ENCODE data around the gene HSPD1.
A peak's percentile ranks its signal among the peaks of the same experiment; 100 is the strongest.
"Not testable (repeated sequence)": the region's sequence is repeated elsewhere in the genome, so short reads cannot be mapped to it uniquely, and the experiment has no call there.

Gene HSPD1

DNA sequence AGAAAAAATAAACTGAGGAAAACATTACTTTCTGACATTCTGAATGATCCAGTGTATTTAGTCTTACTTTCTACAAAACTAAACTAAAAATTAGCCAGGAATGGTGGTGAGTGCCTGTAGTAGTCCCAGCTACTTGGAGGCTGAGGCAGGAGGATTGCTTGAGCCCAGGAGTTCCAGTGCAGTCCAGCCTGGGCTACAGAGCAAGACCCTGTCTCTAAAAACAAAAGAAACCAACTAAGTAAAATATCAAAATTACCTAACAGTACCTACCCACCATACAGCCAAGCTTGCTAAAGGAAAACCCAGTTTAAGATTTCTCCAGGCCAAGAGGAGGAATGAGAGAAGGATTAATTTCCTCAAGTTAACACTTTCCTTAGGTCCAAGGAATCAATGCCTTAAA, 2.9 kb downstream of the HSPD1 start:
- no peak for DNase-seq (ENCODE audit: low read depth)

DNA sequence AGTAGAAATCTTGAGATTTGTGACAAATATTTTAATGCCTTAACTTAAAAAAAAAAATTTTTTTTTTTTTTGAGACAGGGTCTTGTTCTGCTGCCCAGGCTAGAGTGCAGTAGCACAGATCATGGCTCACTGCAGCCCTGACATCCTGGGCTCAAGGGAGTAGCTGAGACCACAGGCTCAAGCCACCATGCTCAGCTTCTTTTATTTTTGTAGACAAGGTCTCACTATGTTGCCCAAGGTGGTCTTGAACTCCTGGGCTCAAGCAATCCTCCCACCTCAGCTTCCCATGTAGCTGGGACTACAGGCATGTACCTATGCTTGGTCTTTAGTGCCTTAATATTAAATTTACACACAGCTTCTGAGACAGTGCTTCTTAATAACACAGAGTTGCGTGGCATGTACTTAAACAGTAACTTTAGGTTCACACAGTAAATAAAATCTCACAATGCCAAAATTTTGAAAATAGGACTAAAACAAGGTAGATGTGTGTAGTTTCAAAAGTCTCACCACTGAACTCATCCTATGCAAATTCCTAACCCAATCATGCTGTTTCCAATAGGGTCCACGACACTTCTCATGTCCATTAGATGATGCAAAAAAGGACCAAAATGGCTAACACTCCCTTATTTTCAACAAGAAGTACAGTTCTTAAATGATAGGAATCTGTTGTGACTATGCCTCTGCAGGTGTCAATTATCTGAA, 4.1 kb downstream of the HSPD1 start:
- DNase-seq (ENCODE audit: low read depth), result no peak

DNA sequence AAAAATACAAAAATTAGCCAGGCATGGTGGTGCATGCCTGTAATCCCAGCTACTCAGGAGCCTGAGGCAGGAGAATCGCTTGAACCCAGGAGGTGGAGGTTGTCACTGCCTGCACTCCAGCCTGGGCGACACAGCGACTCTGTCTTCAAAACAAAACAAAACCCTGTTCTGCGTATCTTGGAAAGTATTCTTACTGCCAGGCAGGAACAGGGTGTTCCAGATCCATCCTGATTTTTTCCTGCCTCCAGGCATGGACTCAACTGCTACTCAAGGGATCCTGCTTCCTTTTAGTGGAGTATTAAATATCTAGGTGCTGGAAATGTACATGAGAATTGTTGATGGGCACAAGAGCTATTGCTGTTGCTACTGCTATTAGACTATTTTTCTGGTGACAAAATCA, 12.3 kb downstream of the HSPD1 start:
- no peak for DNase-seq (ENCODE audit: low read depth)

DNA sequence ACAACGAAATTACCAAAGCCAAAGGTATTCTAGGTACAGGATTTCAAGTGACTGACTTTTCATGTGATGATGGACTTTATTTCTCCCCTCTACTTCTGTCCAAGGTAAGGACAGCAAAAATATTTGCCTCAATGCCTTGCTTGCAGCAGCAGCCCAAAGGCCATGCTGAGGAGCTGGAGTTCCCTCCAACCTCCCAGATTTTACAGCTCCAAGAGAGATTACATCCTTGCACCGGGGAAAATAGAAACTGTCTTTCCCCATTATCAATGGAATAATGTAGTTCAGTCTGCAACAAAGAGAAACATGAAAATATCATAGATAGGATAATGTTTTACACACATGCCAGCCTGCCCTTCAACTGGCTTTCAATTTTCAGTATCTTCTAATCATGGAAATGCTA, 13.5 kb downstream of the HSPD1 start:
- DNase-seq (ENCODE audit: low read depth), result no peak

DNA sequence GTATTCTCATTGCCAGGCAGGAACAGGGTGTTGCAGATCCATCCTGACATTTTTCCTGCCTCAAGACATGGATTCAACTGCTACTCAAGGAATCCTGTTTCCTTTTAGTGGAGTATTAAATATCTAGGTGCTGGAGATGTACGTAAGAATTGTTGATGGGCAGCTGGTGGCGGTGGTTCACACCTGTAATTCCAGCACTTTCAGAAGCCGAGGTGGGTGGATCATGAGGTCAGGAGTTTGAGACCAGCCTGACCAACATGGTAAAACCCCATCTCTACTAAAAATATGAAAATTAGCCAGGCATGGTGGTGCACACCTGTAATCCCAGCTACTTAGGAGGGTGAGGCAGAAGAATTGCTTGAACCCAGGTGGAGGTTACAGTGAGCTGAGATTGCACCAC, 15.4 kb downstream of the HSPD1 start:
- DNase-seq (ENCODE audit: low read depth), result not testable (repeated sequence)

DNA sequence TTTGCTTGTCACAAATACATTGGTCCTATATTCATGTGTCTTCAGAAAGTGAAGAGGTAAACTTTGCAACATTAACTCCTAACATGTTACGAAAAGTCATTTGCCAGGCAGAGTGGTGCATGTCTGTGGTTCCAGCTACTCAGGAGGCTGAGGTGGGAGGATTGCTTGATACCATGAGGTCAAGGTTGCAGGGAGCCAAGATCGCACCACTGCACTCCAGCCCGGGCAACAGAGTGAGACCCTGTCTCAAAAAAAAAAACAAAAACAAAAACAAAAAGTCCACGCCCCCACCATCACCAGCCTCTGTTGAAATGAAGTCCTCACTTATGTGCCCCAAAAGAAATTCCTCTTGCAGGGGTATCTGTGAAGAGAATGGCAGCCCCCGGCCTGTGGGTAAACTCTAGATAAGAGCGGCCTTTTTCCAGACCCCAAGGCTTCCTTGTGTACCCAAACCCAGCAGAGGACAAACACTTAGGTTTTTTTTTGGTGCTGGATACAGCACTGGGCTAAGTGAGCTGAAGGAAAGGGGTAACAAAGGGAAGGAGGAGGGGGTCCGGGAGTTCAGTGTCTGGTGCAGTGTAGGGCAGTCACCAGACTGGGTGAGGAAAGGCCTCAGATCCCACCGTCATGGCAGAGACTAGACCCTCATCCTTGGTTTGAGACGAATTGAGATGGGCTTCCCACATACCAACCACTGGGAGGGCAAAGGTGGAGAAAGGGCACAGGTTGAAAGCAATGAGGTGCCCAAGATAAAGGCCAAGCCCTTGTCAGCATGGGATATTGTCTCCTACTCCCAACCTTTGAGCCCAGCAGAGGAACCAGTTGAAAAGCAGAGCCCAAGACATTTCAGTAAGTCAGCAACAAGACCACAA, 19.2 kb downstream of the HSPD1 start:
- no peak for DNase-seq (ENCODE audit: low read depth)

DNA sequence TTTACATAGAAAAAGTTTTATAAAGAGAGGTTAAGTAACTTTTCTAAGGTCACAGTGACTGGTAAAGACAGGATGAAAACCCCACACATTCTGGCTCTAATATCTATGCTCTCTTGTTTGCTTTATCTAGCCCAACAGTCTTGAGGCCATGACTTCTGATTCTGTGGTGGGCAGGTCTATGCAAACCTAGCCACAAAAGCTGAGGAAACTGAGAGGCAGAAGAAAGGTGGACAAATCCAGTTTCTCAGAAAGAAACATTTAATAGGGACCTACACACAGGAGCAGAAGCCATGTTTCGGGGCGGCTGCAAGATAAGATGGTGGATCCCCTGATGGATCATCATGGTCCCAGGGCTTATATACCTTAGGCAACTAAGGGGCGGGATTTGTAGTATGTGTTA, 21.8 kb downstream of the HSPD1 start:
- DNase-seq (ENCODE audit: low read depth), result no peak

DNA sequence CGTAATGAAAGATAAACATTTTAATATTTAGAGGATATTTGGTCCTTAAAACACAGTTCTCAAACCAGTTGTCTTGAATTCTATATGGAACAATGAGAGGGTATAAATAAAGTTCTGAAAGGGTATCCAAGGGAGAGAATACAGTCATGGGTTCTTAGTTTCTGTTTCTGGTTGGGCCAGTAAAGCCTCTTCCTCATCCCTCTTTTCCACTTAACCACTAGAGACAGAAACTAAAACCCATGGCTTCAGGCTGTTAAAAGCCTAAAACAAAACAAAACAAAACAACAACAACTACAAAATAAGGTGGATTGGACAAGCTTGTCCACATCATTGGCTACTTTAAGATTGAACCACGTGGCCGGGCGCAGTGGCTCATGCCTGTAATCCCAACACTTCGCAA, 27.5 kb downstream of the HSPD1 start:
- no peak for DNase-seq (ENCODE audit: low read depth)

DNA sequence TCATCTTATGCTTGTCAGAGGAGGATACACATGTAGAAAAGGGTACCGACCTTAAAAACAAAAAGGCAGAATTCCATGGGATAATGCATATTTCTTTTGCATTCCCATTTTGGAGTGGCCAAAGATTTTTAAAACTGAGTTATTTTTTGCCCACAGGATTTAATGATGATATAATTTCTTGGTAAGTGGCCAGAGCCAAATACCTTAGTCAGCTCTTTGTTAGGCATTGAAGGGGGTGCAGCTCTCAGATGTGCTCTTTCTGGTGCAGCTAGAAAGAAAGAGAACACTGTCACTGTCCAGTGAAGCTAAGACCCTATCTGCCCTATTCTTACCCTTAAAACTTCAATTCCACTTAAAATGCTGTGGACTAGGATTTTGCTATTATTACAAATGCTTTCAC, 35.5 kb downstream of the HSPD1 start:
- DNase-seq (ENCODE audit: low read depth), result no peak

DNA sequence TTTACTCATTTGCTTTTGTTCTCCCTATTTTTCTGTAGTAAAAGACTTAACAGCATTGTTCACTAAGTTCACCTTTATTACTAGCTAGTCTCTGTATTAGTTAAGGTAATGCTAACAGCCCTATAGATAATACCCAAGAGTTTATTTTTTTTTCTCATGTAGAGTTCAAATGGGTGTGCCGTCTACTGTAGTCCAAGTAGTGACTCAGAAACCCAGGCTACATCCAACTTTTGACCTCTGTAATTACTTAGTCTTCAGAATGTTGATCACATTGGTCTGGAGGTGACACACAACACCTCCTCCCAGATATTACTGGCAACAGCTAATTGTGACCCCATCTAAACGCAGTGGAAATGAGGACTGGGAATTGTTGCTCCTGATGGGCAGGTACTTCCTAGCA, 38.6 kb downstream of the HSPD1 start:
- no peak for DNase-seq (ENCODE audit: low read depth)

DNA sequence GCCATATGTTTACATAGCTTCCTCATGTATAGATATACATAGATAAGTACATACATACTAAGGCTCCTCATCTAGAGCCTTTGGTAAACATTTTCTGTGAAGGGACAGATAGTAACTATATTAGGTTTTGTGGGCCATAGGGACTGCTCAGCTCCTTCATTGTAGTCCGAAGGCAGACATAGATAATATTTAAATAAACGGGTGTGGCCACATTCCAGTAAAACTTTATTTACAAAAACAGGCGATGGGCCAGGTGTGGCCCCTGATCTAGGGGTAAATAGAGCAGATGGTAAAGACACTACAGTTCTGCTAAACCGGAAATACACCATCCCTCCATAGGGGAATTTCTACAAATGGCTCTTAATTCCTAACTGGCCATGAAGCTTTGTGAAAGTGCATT, 39.0 kb downstream of the HSPD1 start:
- no peak for DNase-seq (ENCODE audit: low read depth)

DNA sequence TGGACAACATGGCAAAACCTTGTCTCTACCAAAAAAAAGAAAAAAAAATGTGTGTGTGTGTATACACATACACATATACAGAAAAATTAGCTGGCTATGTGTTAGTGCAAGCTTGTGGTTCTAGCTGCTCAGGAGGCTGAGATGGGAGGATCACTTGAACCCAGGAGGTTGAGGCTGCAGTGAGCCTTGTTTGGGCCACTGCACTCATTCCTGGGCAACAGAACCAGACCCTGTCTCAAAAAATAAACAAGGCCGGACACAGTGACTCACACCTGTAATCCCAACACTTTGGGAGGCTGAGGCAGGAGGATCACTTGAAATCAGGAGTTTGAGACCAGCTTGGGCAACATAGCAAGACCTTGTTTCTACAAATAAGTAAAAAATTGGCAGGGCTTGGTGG, 44.2 kb downstream of the HSPD1 start:
- DNase-seq (ENCODE audit: low read depth), result no peak

DNA sequence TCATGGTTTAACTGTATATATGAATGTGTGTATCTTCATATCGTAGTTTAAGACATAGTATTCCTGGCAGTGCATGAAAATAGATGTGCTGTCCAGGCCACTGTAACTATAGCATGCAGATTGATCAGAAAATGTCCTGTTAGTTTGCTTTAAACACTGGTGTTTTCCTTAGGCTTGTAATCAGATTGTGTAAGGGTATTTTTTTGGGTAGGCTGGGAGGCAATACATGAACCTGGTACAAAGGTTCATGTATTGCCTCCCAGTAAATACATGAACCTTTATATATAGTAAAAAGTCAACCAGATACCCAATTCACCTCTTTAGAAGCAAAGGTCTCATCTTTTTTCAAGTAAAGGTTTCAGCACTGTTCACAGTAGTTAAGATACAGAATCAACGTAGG, 44.7 kb downstream of the HSPD1 start:
- no peak for DNase-seq (ENCODE audit: low read depth)

DNA sequence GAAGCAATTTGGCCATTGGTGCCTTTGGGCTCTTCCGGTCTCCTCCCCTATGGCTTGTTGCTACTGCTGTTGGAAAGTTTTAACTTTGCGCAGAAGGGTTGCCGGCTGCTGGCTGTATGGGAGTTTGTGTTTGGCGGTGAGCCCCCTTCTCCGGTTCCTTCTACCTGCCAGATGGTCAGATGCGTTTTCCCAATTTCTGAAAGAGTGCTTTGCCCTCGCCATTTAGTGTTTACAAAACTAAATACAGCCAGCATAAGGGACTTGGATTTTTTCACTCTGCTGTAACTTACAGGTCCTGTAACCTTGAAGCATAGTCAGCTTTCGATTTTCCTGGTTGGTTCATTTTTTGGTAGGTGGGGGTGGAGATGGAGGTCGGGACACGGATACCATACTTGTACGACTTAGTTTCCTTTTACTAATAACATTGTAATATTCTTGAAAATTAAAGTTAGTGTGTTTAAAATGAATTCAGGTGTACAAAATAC, 45.7 kb downstream of the HSPD1 start:
- DNase-seq (ENCODE audit: low read depth), result no peak

DNA sequence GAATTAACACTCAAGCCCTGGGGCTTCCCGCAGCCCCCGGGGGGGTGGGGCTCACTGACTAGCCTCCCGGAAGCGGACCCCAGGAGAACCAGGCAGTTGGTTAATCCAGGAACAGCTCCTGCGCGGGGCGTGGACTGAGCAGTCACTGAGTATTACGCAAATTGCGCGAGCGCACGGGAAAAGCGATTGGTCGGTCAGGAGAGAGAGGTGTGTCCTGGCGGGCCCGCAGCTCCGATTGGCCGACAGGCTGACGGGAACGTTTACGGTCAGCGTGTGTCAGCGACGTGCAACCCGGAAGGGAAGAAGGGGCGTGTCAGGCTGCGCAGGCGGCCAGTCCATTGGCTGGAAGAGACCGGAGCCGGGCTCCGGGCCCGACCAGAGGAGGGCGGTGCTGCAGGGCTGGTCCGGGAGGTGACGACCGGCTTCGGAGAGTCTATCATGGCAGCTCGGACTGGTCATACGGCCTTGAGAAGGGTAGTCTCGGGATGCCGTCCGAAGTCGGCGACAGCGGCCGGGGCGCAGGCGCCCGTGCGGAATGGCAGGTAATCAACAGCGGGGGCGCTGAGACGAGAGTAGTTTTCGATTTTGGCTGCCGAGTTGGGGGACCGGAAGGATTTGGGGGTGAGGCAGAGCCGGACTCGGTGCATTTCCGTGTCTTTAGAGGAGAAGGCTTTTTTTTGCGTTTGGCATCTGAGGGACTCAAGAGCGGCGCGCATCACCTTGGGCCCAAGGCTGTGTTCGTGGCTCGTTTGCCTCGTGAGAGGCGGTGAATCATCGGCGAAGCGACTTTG, 46.3 kb downstream of the HSPD1 start, which contains the start of gene COQ10B:
TSS of gene COQ10B (plus strand) at position 430 of the 791 bp plus-strand sequence. CDS start at position 439, 9 bp downstream.
- peak; percentile 99 for DNase-seq (ENCODE audit: low read depth)

DNA sequence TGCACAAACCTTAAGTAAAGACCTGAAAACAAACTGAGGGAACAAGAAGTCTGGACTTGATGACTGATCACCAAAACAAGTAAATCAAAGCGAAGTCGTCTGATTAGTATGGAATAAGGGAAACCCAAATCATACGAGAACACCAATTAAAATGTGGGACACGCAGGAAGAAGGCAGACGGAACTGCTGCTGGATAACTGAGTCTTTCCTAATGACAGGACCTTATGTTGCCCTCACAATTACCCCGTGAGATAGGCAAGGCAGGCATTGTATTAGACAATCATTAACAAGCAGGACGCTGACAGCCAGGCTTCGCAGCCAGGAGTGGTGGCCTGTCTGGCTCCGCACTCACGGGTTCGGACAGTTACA, 46.9 kb downstream of the HSPD1 start:
- no peak for DNase-seq (ENCODE audit: low read depth)

DNA sequence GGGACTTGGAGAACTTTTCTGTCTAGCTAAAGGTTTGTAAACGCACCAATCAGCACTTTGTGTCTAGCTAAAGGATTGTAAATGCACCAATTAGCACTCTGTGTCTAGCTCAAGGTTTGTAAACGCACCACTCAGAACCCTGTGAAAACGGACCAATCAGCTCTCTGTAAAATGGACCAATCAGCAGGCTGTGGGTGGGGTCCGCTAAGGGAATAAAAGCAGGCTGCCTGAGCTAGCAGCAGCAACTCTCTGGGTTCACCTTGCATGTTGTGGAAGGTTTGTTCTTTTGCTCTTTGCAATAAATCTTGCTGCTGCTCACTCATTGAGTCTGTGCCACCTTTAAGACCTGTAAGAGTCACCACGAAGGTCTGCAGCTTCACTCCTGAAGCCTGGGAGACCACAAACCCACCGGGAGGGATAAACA, 48.7 kb downstream of the HSPD1 start:
- DNase-seq (ENCODE audit: low read depth), result not testable (repeated sequence)

DNA sequence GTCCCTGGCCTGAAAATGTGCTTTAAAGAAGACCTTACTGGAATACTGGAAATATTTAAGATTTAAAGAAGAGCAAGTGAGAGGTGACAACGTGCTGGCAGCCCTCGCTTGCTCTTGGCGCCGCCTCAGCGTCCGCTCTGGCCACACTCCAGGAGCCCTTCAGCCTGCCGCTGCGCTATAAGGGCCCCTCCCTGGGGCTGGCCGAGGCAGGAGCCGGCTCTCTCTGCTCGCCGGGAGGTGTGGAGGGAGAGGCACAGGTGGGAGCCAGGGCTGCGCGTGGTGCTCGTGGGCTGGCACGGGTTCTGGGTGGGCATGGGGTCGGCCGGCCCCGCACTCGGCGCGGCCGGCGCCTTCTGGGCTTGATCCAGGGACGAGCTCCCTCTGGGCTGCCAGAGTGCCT, 49.2 kb downstream of the HSPD1 start:
- DNase-seq (ENCODE audit: low read depth), result no peak

DNA sequence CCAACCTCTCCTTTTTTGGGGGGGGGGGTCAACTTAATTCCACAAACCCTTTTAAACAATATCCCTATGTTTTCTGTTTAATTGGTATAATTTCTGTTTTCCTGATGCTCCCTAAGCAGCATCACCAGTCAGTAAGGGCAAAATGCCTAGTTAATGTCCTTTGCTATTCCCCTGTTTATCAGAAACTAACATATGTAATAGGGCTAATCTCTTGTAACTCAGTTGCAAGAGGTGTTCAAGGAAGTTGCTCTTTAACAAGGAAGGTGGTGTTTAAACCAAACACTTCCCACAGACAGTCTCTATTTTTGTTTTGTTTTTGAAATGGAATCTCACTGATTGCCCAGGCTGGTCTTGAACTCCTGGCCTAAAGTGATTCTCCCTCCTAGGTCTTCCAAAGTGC, 52.8 kb downstream of the HSPD1 start:
- DNase-seq (ENCODE audit: low read depth), result no peak

DNA sequence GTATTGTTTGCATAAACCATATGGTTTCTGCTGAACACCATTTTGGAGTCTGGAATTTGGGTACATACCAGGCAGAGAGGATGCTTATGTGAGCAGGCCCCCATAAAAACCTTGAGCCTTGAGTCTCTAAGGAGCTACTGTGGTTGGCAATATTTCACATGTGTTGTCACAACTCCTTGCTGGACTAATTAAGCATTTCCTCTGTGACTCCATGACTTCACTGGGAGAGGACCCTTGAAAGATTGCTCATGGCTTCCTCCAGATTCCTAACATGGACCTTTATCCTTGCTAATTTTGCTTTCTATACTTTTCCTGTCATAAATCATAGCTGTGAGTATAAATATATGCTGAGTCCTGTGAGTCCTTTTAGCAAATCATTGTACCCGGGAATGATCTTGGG, 53.9 kb downstream of the HSPD1 start:
- no peak for DNase-seq (ENCODE audit: low read depth)

DNA sequence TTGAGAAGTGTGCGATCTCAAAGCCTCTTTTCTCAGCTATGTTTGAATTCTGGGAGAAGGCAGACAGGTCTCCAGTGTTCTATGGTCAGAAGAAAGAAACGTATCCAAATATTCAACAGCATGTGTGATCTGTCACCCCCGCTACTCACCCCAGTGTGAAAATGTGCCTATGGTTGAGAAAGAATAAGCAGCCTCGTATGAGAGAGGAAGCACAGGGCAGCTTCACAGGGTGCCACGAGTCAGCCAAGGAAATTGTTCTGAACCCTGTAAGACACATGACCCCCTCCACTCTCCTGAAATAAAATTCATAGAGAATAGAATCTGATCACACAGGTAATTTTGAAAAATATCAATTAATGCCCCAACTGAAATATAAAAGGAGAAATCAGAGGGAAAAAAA, 56.8 kb downstream of the HSPD1 start:
- DNase-seq (ENCODE audit: low read depth), result no peak

DNA sequence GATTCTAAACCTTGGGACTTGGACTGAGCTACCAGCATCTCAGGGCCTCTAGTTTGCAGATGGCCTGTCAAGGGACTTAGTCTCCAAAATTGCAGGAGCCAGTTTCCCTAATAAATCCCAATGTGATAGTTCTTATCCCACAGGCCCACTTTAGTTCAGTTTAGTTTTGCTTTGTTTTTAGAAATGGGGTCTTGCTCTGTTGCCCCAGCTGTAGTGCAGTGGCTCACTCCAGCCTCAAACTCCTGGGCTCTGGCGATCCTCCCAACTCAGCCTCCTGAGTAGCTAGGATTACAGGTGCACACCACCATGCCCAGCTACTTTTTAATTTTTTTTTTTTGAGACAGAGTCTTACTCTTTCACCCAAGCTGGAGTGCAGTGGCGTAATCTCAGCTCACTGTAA, 62.3 kb downstream of the HSPD1 start:
- no peak for DNase-seq (ENCODE audit: low read depth)

Measured in T-helper 22 cell (primary cell).